Activated T-helper 1 cell treated with anti-CD3 and anti-CD28 coated beads, Interleukin-12 subunit alpha, Interleukin-12 subunit beta, Interleukin-2, Interleukin-4 antibody, amounts not matched to agents 30 ng/mL and 10 ng/mL and 1 ng/mL, durations not matched to agents 14 hours and 24 hours and 36 hours (primary cell): ENCODE results near the gene COA6. TPM values are rescaled to one million over a fixed set of nuclear protein-coding genes. Genes with fewer than 3 reads are reported as not detected.
"Not testable (repeated sequence)": the region's sequence is repeated elsewhere in the genome, so short reads cannot be mapped to it uniquely, and the experiment has no call there.

Source experiments
- DNase-seq: peaks from one replicate; pipeline ENCODE4 v3.0.0; 2021; ENCODE audit warnings: low spot score
- H3K27ac Mint-ChIP-seq: one replicate; pipeline ENCODE4 v1.8.0; 2021; ENCODE audit warnings: mild to moderate bottlenecking, mixed read lengths
- H3K27me3 Mint-ChIP-seq: one replicate; pipeline ENCODE4 v1.8.0; 2022; ENCODE audit warnings: mild to moderate bottlenecking, moderate library complexity, mixed read lengths; ENCODE audit not compliant: insufficient read depth
- H3K36me3 Mint-ChIP-seq: one replicate; pipeline ENCODE4 v1.8.0; 2021; ENCODE audit warnings: low read depth, mixed read lengths
- H3K4me1 Mint-ChIP-seq: one replicate; pipeline ENCODE4 v1.8.0; 2021; ENCODE audit warnings: low read depth, mixed read lengths
- H3K4me3 Mint-ChIP-seq: one replicate; pipeline ENCODE4 v1.8.0; 2021; ENCODE audit warnings: mild to moderate bottlenecking, moderate library complexity, mixed read lengths
- H3K9me3 Mint-ChIP-seq: one replicate; pipeline ENCODE4 v1.8.0; 2021; ENCODE audit warnings: mixed read lengths
- intact Hi-C: fragments of 100-400 bp; cut with micrococcal nuclease; formaldehyde crosslinking; loops from one replicate; pipeline ENCODE4 v1.15.1; 2024
- total RNA-seq: library from RNA; stranded (reverse); gene quantifications from 2 replicates; pipeline ENCODE4 v1.2.3, GENCODE V29; 2022

The COA6 gene
- total RNA-seq, 1 donor from 2014 or later = 57.2 TPM

DNA sequence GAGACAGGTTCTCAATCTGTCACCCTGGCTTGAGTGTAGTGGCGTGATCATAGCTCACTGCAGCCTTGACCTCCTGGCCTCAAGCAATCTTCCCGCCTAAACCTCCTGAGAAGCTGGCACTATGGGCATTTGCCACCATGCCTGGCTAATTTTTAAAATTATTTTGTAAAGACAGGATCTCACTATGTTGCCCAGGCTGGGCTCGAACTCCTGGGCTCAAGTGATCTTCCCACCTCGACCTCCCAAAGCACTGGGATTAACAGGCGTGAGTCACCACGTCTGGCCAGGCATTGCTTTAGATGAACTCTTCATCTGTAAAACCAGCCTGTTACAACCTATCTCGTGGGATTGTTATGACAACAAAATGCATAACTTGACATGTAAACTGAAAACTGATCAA, 2.4 kb downstream of the COA6 start:
- intact Hi-C loops = loop anchor here (10.0 kb wide), 1 partner anchor 1909 kb away; the partner anchor contains the start of gene ERO1B
- H3K27ac Mint-ChIP-seq = no peak overlapping the region
- peaks cover 49% of the 10 kb centered on the region for H3K4me1 Mint-ChIP-seq
- DNase-seq = no peak
- H3K27me3 Mint-ChIP-seq = no peaks in the 10 kb centered on the region
- H3K4me3 Mint-ChIP-seq = no peak overlapping the region
- H3K36me3 Mint-ChIP-seq = peaks cover 41% of the 10 kb centered on the region
- no peaks in the 10 kb centered on the region for H3K9me3 Mint-ChIP-seq

DNA sequence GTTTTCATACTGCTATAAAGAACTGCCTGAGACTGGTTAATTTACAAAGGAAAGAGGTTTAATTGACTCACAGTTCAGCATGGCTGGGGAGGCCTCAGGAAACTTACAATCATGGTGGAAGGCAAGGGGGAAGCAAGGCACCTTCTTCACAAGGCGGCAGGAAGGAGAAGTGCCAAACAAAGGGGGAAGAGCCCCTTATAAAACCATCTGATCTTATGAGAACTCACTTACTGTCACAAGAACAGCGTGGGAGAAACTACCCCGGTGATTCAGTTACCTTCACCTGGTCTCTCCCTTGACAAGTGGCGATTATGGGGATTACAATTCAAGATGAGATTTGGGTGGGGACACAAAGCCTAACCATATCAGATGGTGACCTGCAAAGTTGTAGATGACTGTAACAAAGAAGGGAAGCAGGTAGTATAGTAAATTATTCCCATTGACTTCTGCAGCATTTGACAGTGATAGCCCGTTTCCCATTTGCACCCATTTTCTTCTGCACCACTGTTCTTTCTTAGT, 6.4 kb downstream of the COA6 start:
- not testable (repeated sequence) for H3K27me3 Mint-ChIP-seq, H3K9me3 Mint-ChIP-seq, DNase-seq, H3K27ac Mint-ChIP-seq, H3K4me3 Mint-ChIP-seq
- intact Hi-C loops = loop anchor here (10.0 kb wide), 1 partner anchor 1905 kb away; the partner anchor contains the start of gene ERO1B
- peaks cover 45% of the 10 kb centered on the region for H3K36me3 Mint-ChIP-seq
- peaks cover 42% of the 10 kb centered on the region for H3K4me1 Mint-ChIP-seq

DNA sequence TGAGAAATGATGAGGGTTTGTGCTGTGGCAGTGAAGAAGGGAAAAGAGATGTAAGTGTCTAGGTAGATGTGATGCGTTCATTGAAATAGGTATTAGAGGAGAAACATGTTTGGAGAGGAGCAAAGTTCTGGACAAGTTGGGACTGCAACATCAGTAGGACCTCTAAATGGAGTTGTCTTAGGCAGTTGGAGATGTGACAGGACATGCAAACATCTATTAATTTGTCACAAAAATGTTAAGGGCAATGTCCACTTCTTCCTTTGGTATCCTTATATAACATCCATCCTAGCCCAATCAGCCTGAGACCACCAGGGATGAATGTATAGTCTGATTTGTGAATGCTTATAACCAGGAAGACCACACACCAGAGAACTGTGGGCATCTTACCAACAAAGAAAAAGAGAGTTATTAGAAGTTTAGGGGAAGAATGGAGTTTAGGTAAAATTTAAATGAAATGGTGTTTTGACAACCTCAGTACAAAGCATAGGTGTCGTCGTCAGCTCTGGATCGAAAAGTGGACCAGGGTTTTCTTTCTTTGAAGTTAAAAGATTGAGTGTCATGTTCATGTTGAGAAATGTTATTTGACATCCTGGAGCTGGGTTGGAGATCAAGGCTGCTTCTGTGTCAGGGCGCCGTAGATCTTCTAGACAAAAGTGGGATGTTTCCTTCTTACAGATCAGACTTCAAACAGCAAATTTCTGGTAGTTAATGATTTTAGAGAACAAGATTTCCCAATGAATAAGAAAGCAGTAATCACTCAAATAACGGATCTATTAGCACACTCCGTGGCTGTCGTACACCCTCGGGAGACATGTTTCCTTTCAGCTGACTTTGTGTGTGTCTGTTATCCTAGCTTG, 8.7 kb downstream of the COA6 start:
- Mint-ChIP-seq H3K27me3 (no peaks in the 10 kb centered on the region), H3K4me3 (no peak overlapping the region), H3K36me3 (peaks cover 39% of the 10 kb centered on the region), H3K4me1 (peaks cover 24% of the 10 kb centered on the region), H3K9me3 (no peaks in the 10 kb centered on the region), H3K27ac (no peak overlapping the region)
- DNase-seq = no peak
- intact Hi-C loops = no loop called here

DNA sequence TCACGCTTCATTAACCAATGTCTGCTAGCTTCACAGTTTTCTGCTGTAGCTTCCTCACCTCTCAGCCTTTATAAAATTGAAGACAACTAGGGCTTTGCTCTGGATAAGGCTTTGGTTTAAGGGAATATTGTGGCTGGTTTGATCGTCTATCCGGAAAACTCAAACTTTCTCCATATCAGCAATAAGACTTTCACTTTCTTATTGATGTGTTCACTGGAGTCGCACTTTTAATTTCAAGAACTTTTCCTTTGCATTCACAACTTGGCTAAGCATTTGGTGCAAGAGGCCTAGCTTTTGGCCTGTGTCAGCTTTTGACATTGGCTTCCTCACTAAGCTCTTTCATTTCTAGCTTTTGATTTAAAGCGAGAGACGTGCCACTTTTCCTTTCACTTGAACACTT, 12.9 kb downstream of the COA6 start:
- no peaks in the 10 kb centered on the region for H3K9me3 Mint-ChIP-seq
- DNase-seq = no peak
- intact Hi-C loops = no loop called here
- no peaks in the 10 kb centered on the region for H3K27me3 Mint-ChIP-seq
- peaks cover 8% of the 10 kb centered on the region for H3K4me1 Mint-ChIP-seq
- no peak overlapping the region for H3K27ac Mint-ChIP-seq
- peaks cover 25% of the 10 kb centered on the region for H3K36me3 Mint-ChIP-seq
- no peak overlapping the region for H3K4me3 Mint-ChIP-seq

DNA sequence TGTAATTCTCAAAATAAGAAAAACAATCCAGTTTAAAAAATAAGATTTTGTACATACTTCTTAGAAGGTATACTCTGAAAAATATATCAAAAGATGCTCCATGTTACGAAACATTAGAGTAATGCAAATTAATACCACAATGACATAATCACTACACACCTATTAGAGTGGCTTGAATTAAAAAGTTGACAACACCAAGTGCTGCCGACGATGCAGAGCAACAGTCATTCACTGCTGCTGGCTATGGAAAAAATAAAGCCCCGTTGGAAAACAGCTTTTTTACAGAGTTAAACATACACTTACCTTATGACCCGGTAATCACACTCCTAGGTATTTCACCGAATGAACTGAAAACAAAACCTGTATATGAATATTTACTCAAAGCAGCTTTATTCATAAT, 14.8 kb downstream of the COA6 start:
- intact Hi-C loops = no loop called here
- Mint-ChIP-seq H3K27me3 (no peaks in the 10 kb centered on the region), H3K36me3 (peaks cover 26% of the 10 kb centered on the region), H3K4me3 (no peak overlapping the region), H3K9me3 (no peaks in the 10 kb centered on the region), H3K4me1 (no peaks in the 10 kb centered on the region), H3K27ac (no peak overlapping the region)
- DNase-seq = no peak

DNA sequence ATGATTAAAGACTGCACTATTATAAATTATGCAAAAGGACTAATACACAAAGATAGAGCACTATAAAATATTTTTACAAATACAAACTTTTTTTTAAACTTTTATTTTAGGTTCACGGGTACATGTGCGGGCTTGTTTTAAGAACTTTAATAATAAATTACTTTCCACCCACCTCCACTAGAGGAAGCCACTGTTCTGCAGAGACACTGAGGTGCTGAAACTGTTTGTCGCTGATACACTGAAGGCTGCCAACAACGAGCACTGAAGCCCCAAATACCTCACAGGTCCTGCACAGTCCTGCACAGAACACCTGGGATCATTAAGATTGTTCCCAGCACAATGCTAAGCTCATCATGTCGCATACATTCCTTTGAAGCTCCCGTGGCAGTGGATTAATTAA, 19.9 kb downstream of the COA6 start:
- Mint-ChIP-seq H3K9me3 (no peaks in the 10 kb centered on the region), H3K27ac (no peak overlapping the region), H3K27me3 (peaks cover 2% of the 10 kb centered on the region), H3K4me3 (no peak overlapping the region), H3K36me3 (peaks cover 35% of the 10 kb centered on the region), H3K4me1 (peaks cover 10% of the 10 kb centered on the region)
- DNase-seq = no peak
- intact Hi-C loops = no loop called here

DNA sequence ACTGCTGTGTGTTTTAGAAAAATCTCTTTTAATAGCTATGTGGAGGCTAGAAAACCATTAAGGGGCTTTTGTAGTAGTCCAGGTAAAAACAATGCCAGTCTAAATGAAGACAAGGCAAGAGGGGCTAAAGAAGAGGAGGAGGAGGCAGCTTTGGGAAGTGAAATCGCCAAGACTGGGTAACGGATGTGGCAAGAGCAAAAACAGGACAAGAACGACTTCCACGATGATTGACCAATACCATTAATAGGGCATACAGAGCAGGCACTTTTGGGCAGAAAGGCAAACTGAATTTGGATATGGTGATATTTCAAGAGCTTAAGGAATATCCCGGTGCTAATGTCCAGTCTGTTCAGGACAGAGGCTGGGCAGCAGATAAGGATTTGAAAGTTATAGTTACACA, 22.0 kb downstream of the COA6 start:
- no peaks in the 10 kb centered on the region for H3K9me3 Mint-ChIP-seq
- no peak for DNase-seq
- no peak overlapping the region for H3K27ac Mint-ChIP-seq
- H3K4me3 Mint-ChIP-seq = no peak overlapping the region
- H3K4me1 Mint-ChIP-seq = peaks cover 27% of the 10 kb centered on the region
- H3K36me3 Mint-ChIP-seq = peaks cover 36% of the 10 kb centered on the region
- intact Hi-C loops = no loop called here
- peaks cover 2% of the 10 kb centered on the region for H3K27me3 Mint-ChIP-seq

DNA sequence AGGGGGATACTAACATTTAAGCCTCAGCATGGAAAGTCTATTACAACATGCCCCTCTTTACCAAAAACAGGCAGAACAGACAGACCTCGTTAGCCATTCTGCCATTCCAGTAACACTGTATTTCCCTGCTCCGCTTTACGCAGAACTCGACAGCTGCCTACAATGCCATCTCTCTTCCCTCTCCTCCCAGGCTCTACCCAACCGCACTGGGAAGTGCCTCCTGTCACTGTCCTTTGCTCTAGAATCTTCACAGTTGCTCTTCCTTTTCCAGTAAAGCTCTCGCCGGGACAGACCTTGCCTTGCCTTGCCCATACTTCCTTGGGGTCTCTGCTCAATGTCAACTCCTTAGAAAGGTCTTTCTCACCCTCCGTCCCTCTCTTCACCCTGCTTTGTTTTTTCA, 22.8 kb downstream of the COA6 start:
- Mint-ChIP-seq H3K27me3 (peaks cover 2% of the 10 kb centered on the region), H3K36me3 (peaks cover 36% of the 10 kb centered on the region), H3K9me3 (no peaks in the 10 kb centered on the region), H3K4me3 (no peak overlapping the region), H3K4me1 (peaks cover 35% of the 10 kb centered on the region), H3K27ac (peak overlapping the region; percentile 5)
- no peak for DNase-seq
- intact Hi-C loops = no loop called here

DNA sequence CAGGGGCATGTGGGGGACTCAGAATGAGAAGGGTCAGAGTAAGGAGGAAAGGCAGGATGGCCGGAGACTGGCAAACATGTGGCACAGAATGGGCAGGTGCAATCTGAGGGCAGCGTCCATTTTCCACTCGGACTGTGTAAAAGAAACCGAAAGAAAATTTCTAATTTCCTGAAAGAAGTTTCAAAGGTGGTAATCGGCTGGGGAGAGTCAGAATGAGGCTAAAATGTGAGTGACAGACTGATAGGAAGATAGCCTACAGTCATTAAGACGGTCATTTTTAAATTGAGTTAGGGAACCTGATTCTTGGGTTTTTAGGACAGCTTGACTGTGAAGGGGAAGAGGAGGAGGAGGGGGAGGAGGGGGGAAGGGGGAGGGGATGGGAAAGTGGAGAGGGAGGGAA, 23.6 kb downstream of the COA6 start:
- no peak for DNase-seq
- no peaks in the 10 kb centered on the region for H3K9me3 Mint-ChIP-seq
- H3K27me3 Mint-ChIP-seq = peaks cover 2% of the 10 kb centered on the region
- intact Hi-C loops = no loop called here
- H3K4me3 Mint-ChIP-seq = no peak overlapping the region
- H3K4me1 Mint-ChIP-seq = peaks cover 43% of the 10 kb centered on the region
- H3K36me3 Mint-ChIP-seq = peaks cover 35% of the 10 kb centered on the region
- H3K27ac Mint-ChIP-seq = peak overlapping the region; percentile 82

DNA sequence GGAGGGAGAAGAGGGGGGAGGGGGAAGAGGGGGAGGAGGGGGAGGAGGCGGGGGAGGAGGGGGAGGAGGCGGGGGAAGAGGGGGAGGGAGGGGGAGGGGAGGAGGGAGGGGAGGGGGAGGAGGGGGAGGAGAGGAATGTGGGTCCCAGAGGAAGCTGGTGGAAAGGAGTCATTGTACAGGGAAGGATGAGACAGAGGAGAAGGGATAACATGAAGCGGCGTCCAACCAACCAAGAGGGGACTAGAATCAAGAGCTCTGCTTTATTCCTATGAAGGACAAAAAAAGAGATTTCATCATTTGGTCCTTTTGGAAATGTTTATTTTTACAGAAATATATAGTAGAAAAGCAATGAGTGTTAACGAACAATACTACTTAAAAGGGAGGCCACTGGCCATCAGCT, 24.5 kb downstream of the COA6 start:
- Mint-ChIP-seq H3K27ac (no peak overlapping the region), H3K4me3 (no peak overlapping the region), H3K9me3 (no peaks in the 10 kb centered on the region), H3K27me3 (peaks cover 2% of the 10 kb centered on the region), H3K36me3 (peaks cover 36% of the 10 kb centered on the region), H3K4me1 (peaks cover 48% of the 10 kb centered on the region)
- intact Hi-C loops = no loop called here
- DNase-seq = no peak

DNA sequence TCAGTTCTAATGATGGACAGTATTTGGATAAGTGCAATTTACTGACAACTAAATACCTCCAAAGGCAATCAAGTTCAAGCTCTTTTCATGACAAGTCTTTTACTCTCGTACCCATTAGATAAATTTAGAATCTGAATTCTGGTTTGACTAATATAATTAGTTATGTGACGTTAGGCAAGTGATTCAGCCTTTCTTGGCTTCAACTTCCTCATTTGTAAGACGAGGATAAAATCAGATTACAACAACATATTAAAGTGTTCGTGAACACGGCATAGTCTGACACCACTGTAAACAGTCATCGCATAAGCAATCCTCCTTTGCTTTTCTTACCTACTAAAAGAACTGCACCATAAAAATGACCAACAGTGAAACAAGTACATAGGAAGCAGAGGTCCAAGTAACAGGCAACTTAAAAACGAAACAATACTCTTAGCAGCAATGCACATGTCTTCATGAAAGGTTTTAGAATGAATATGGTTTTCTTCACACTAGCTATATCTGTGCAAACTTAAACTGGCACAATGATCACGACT, 25.7 kb downstream of the COA6 start:
- intact Hi-C loops = no loop called here
- peaks cover 52% of the 10 kb centered on the region for H3K4me1 Mint-ChIP-seq
- peak overlapping the region; percentile 80 for H3K27ac Mint-ChIP-seq

DNA sequence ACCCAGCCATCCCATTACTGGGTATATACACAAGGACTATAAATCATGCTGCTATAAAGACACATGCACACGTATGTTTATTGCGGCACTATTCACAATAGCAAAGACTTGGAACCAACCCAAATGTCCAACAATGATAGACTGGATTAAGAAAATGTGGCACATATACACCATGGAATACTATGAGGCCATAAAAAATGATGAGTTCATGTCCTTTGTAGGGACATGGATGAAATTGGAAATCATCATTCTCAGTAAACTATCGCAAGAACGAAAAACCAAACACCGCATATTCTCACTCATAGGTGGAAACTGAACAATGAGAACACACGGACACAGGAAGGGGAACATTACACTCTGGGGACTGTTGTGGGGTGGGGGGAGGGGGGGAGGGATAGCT, 26.3 kb downstream of the COA6 start:
- intact Hi-C loops, H3K9me3 Mint-ChIP-seq, H3K27me3 Mint-ChIP-seq, DNase-seq: not testable (repeated sequence)
- Mint-ChIP-seq H3K4me1 (peaks cover 52% of the 10 kb centered on the region), H3K27ac (peak overlapping the region; percentile 80), H3K4me3 (peak overlapping the region; percentile 73), H3K36me3 (peaks cover 37% of the 10 kb centered on the region)

More for the DNA sequence above, 25.7 kb downstream of the COA6 start:
- no peak for DNase-seq
- Mint-ChIP-seq H3K9me3 (no peaks in the 10 kb centered on the region), H3K36me3 (peaks cover 40% of the 10 kb centered on the region), H3K4me3 (peak overlapping the region; percentile 73), H3K27me3 (peaks cover 2% of the 10 kb centered on the region)

DNA sequence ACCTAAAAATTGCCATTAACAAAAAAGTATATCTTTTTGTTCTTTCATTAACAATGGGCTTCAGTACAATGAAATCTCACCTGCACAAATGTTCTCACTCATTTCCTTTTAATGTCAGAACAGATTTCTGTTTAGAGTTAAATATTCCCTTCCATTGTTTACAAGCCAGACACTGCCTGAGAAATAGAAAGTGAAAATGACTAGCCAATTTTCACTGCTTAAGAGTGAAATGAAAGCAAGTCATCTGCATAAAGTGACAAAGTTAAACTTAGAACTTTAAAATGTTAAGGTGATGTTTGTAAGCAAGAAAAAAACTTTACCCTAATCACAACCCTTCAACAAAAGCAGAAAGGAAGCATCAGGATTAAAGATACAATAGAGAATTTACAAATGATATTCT, 27.5 kb downstream of the COA6 start:
- Mint-ChIP-seq H3K36me3 (peaks cover 33% of the 10 kb centered on the region), H3K4me3 (peak overlapping the region; percentile 50), H3K27me3 (peaks cover 2% of the 10 kb centered on the region), H3K9me3 (no peaks in the 10 kb centered on the region), H3K27ac (peak overlapping the region; percentile 70), H3K4me1 (peaks cover 60% of the 10 kb centered on the region)
- DNase-seq = no peak
- intact Hi-C loops = loop anchor here (1.0 to 10.0 kb wide), 4 partner anchors 8 to 204 kb away; partner anchors contain the start of gene COA6
